CD14-positive monocyte (primary cell): Measurements from ENCODE around the gene PRKX. TPM values are rescaled to one million over a fixed set of nuclear protein-coding genes. Genes with fewer than 3 reads are reported as not detected.

Experiments used
- DNase-seq, 3 donors: peaks; one replicate each; pipeline ENCODE4 v3.0.0-alpha.2; 2011 to 2022
- H2AFZ ChIP-seq: 2 replicates; pipeline ENCODE4 v1.6.0; 2012; ENCODE audit warnings: mild to moderate bottlenecking, low read depth, low read length, inconsistent platforms; ENCODE audit not compliant: insufficient read depth, poor library complexity, severe bottlenecking
- H3K27ac ChIP-seq, 2 donors: 1 replicate in 1 of 2; 2 replicates in 1 of 2; pipeline ENCODE4 v1.5.1; 2012 to 2013; ENCODE audit warnings: low read length in 2 of 2, control low read depth in 1 of 2, inconsistent platforms in 1 of 2, low read depth in 1 of 2, mild to moderate bottlenecking in 1 of 2
- H3K27me3 ChIP-seq, 2 donors: one replicate each; pipeline versions ENCODE4 v1.6.0 to v1.6.1; 2011 to 2013; ENCODE audit warnings: low read length in 2 of 2; ENCODE audit not compliant: control insufficient read depth in 2 of 2, insufficient read depth in 2 of 2
- H3K36me3 ChIP-seq, 2 donors: replicated peaks in 1 of 2; 1 replicate in 1 of 2; 2 replicates in 1 of 2; pipeline versions ENCODE4 v1.5.1 to v1.6.1; 2012 to 2013; ENCODE audit warnings: low read length in 2 of 2, control low read depth in 1 of 2, inconsistent platforms in 1 of 2, mild to moderate bottlenecking in 1 of 2; ENCODE audit not compliant: insufficient read depth in 2 of 2, control insufficient read depth in 1 of 2
- H3K4me1 ChIP-seq, 2 donors: 1 replicate in 1 of 2; 2 replicates in 1 of 2; pipeline versions ENCODE4 v1.5.1 to v1.6.1; 2012 to 2013; ENCODE audit warnings: low read length in 2 of 2, control low read depth in 1 of 2, inconsistent platforms in 1 of 2, mild to moderate bottlenecking in 1 of 2, moderate library complexity in 1 of 2; ENCODE audit not compliant: insufficient read depth in 2 of 2, control insufficient read depth in 1 of 2
- H3K4me2 ChIP-seq: replicated peaks from 2 replicates; pipeline ENCODE3; 2012; ENCODE audit warnings: low read length, moderate library complexity, mild to moderate bottlenecking; ENCODE audit not compliant: poor library complexity, severe bottlenecking; ENCODE audit errors: extremely low read depth
- H3K4me3 ChIP-seq, 3 experiments: fragments of 200-600 bp in 1 of 3; sonication (generic) in 1 of 3; replicated peaks in 1 of 3; 1 replicate in 2 of 3; 2 replicates in 1 of 3; pipeline ENCODE4 v1.5.1; 2011 to 2013; ENCODE audit warnings: low read length in 3 of 3, mild to moderate bottlenecking in 3 of 3, control low read depth in 2 of 3, low read depth in 2 of 3, inconsistent platforms in 1 of 3, moderate library complexity in 1 of 3
- H3K79me2 ChIP-seq: 2 replicates; pipeline ENCODE4 v1.6.0; 2012; ENCODE audit warnings: mild to moderate bottlenecking, control low read depth, inconsistent platforms, low read length, moderate library complexity; ENCODE audit not compliant: insufficient read depth
- H3K9ac ChIP-seq: 2 replicates; pipeline ENCODE4 v1.6.0; 2017; ENCODE audit warnings: low read length, mild to moderate bottlenecking; ENCODE audit not compliant: insufficient read depth, poor library complexity, severe bottlenecking
- H3K9me3 ChIP-seq, 2 donors: replicated peaks in 1 of 2; 1 replicate in 1 of 2; 2 replicates in 1 of 2; pipeline versions ENCODE4 v1.5.1 to v1.6.1; 2012 to 2013; ENCODE audit warnings: low read length in 2 of 2, control low read depth in 1 of 2; ENCODE audit not compliant: control insufficient read depth in 1 of 2, insufficient read depth in 1 of 2
- H4K20me1 ChIP-seq: 2 replicates; pipeline ENCODE4 v1.6.0; 2012; ENCODE audit warnings: mild to moderate bottlenecking, low read length, control low read depth, moderate library complexity; ENCODE audit not compliant: insufficient read depth
- H3K27ac Mint-ChIP-seq, 7 donors: one replicate each; pipeline ENCODE4 v1.8.0; 2020; ENCODE audit warnings: mild to moderate bottlenecking in 7 of 7, mixed read lengths in 7 of 7, moderate library complexity in 6 of 7, inconsistent platforms in 2 of 7
- H3K27me3 Mint-ChIP-seq, 3 donors: one replicate each; pipeline ENCODE4 v1.8.0; 2021 to 2022; ENCODE audit warnings: low read depth in 3 of 3, mild to moderate bottlenecking in 3 of 3, mixed read lengths in 3 of 3, moderate library complexity in 3 of 3, inconsistent platforms in 1 of 3
- H3K36me3 Mint-ChIP-seq, 2 donors: one replicate each; pipeline ENCODE4 v1.8.0; 2020; ENCODE audit warnings: mixed read lengths in 2 of 2, inconsistent platforms in 1 of 2, mild to moderate bottlenecking in 1 of 2
- H3K4me1 Mint-ChIP-seq: one replicate; pipeline ENCODE4 v1.8.0; 2020; ENCODE audit warnings: mild to moderate bottlenecking, mixed read lengths
- H3K4me3 Mint-ChIP-seq, 2 donors: one replicate each; pipeline ENCODE4 v1.8.0; 2020; ENCODE audit warnings: mild to moderate bottlenecking in 2 of 2, mixed read lengths in 2 of 2, moderate library complexity in 1 of 2
- H3K9me3 Mint-ChIP-seq, 7 donors: one replicate each; pipeline ENCODE4 v1.8.0; 2020 to 2022; ENCODE audit warnings: mixed read lengths in 7 of 7, mild to moderate bottlenecking in 6 of 7, moderate library complexity in 6 of 7, inconsistent platforms in 2 of 7
- CTCF ChIP-seq: fragments of 200-600 bp; IDR thresholded peaks from one replicate; pipeline ENCODE4 v1.8.0; 2022; ENCODE audit warnings: antibody characterized with exemption, mild to moderate bottlenecking
- WGBS: methylation state at CpG from one replicate; pipeline ENCODE4 v1.1.5; 2013; ENCODE audit warnings: missing lambda C conversion rate; ENCODE audit not compliant: insufficient coverage; 5-methylcytosine and 5-hydroxymethylcytosine counted together
- intact Hi-C, 2 donors: fragments of 100-400 bp; cut with micrococcal nuclease; formaldehyde crosslinking; loops; one replicate each; pipeline versions ENCODE4 v1.15.0 to v1.15.1; 2023
- polyA plus RNA-seq, 3 donors: library from polyadenylated mRNA; depleted of rRNA in 1 of 3; unstranded in 2 of 3; stranded (reverse) in 1 of 3; fragments of 300-500 nt in 2 of 3; fragments of >200 nt in 1 of 3; fragmentation: Illumina TruSeq in 2 of 3; gene quantifications; 1 replicate in 2 of 3; 2 replicates in 1 of 3; pipeline ENCODE4 v1.2.3, GENCODE V29; 2012 to 2021

The PRKX gene
- polyA plus RNA-seq, 3 donors, result 41.6 to 47.0 (median 46.2) TPM

- H3K4me1 ChIP-seq, result no peaks in the 10 kb centered on the region
- no peaks in the 10 kb centered on the region for H3K36me3 ChIP-seq
- peaks cover 2 to 14% (median 3%) of the 10 kb centered on the region in 3 donors for H3K27me3 Mint-ChIP-seq
- no peak for DNase-seq
- H3K4me3 Mint-ChIP-seq, result no peak overlapping the region
- no peak for TF ChIP-seq CTCF
- H3K9me3 ChIP-seq, result no peaks in the 10 kb centered on the region
- no peak overlapping the region for H3K27ac ChIP-seq
- no peak overlapping the region for H3K4me2 ChIP-seq
- no CpG with 5 or more reads among the region's 10 CpGs for WGBS
- no peaks in the 10 kb centered on the region for H3K4me1 Mint-ChIP-seq
- H3K36me3 Mint-ChIP-seq, result no peaks in the 10 kb centered on the region
- no peaks in the 10 kb centered on the region for H4K20me1 ChIP-seq
- H3K9me3 Mint-ChIP-seq, result peaks cover 0 to 7% (median 2%) of the 10 kb centered on the region in 7 donors
- no peaks in the 10 kb centered on the region for H3K27me3 ChIP-seq
- no peak overlapping the region for H2AFZ ChIP-seq
- H3K27ac Mint-ChIP-seq, result no peak overlapping the region
- H3K79me2 ChIP-seq, result no peaks in the 10 kb centered on the region
- intact Hi-C loops, result no loop called here
- no peak overlapping the region for H3K9ac ChIP-seq
- no peak overlapping the region for H3K4me3 ChIP-seq
These were observed 128.9 kb downstream of the PRKX start for GRCh38 chrX:3584415-3584996.

- no peak overlapping the region for H2AFZ ChIP-seq
- H3K36me3 Mint-ChIP-seq, result no peaks in the 10 kb centered on the region
- TF ChIP-seq CTCF, result no peak
These were observed 131.0 kb downstream of the PRKX start for GRCh38 chrX:3582451-3582850.

More at GRCh38 chrX:3582451-3582850, 131.0 kb downstream of the PRKX start:
- H3K9me3 Mint-ChIP-seq, result peaks cover 1 to 9% (median 2%) of the 10 kb centered on the region in 7 donors
- no peak overlapping the region for H3K9ac ChIP-seq
- intact Hi-C loops, result no loop called here
- H3K4me1 Mint-ChIP-seq, result no peaks in the 10 kb centered on the region
- H3K79me2 ChIP-seq, result no peaks in the 10 kb centered on the region
- H3K4me2 ChIP-seq, result no peak overlapping the region
- DNase-seq, result no peak
- no peak overlapping the region for H3K4me3 Mint-ChIP-seq
- H3K27ac Mint-ChIP-seq, result no peak overlapping the region
- H3K27ac ChIP-seq, result no peak overlapping the region
- no peak overlapping the region for H3K4me3 ChIP-seq
- no peaks in the 10 kb centered on the region for H3K4me1 ChIP-seq
- no peaks in the 10 kb centered on the region for H3K36me3 ChIP-seq
- H4K20me1 ChIP-seq, result no peaks in the 10 kb centered on the region
- H3K9me3 ChIP-seq, result no peaks in the 10 kb centered on the region
- peaks cover 2 to 17% (median 3%) of the 10 kb centered on the region in 3 donors for H3K27me3 Mint-ChIP-seq
- H3K27me3 ChIP-seq, result no peaks in the 10 kb centered on the region
